ENCODE measurements around the gene LTBP1. TPM values are rescaled to one million over a fixed set of nuclear protein-coding genes. Genes with fewer than 3 reads are reported as not detected.
"Not testable (repeated sequence)": the region's sequence is repeated elsewhere in the genome, so short reads cannot be mapped to it uniquely, and the experiment has no call there.

The LTBP1 gene
- total RNA-seq, 1 experiment from 2014 or later = 28.5 TPM

DNA sequence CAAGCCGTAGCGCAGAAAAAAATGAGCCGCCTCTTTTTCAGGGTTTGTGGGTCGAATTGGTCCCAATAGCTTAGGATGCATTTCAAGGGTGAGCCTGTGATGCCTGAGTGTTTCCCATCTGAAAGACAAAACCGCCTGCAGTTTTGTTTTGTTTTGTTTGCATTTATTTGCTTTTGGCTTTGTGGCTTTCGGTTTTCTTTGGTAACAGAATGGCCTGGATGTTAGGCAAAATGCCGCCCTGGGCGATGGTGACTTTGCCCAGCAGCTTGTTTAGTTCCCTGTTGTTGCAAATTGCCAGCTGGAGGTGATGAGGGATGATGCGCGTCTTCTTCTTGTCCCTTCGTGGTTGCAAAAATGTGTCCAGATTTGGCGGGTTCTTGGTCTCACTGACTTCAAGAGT, 109.4 kb downstream of the LTBP1 start:
- Histone ChIP-seq H4K20me1 (ENCODE audit: control insufficient read depth, insufficient read depth, insufficient read length) (no peaks in the 10 kb centered on the region), H3K9me3 (ENCODE audit: control insufficient read depth, low read depth, low read length) (no peaks in the 10 kb centered on the region), H3K9ac (ENCODE audit: extremely low read depth, insufficient read length, low read length) (no peak overlapping the region), H2BK20ac (ENCODE audit: low read depth, low read length, poor library complexity, severe bottlenecking) (no peak overlapping the region), H3K79me2 (ENCODE audit: insufficient read depth, low read length) (no peaks in the 10 kb centered on the region), H3K79me1 (ENCODE audit: insufficient read depth, low read depth, low read length, poor library complexity, severe bottlenecking) (no peaks in the 10 kb centered on the region), H3K18ac (ENCODE audit: insufficient read length, low read depth, low read length) (no peak overlapping the region), H4K5ac (ENCODE audit: insufficient read length, low read depth, low read length) (no peak overlapping the region), H3K56ac (ENCODE audit: insufficient read length, low read depth, low read length) (no peak overlapping the region), H3K4me1 (ENCODE audit: insufficient read depth, low read length) (no peaks in the 10 kb centered on the region), H3K23me2 (ENCODE audit: insufficient read length, low read depth, low read length, poor library complexity, severe bottlenecking) (no peaks in the 10 kb centered on the region), H3K27ac (ENCODE audit: insufficient read length, low read depth, low read length) (no peak overlapping the region), H3K4me2 (ENCODE audit: insufficient read depth, insufficient read length, low read length) (no peak overlapping the region), H2BK120ac (ENCODE audit: low read depth, low read length, poor library complexity, severe bottlenecking) (no peak overlapping the region), H2BK15ac (ENCODE audit: low read depth, low read length) (no peak overlapping the region), H3K14ac (ENCODE audit: insufficient read depth, low read length) (no peak overlapping the region), H3K4ac (ENCODE audit: low read depth, low read length) (no peak overlapping the region), H3K23ac (ENCODE audit: insufficient read length, low read depth, low read length) (no peak overlapping the region), H2AK5ac (ENCODE audit: insufficient read length, low read length) (no peak overlapping the region), H2BK5ac (ENCODE audit: insufficient read length, low read length) (no peak overlapping the region), H4K8ac (replicated peaks; ENCODE audit: insufficient read length, low read depth, low read length) (no peak overlapping the region), H2AFZ (ENCODE audit: low read length) (no peak overlapping the region), H3T11ph (ENCODE audit: low read length) (no peak overlapping the region), H4K91ac (ENCODE audit: insufficient read length, low read depth, low read length) (no peak overlapping the region), H2BK12ac (ENCODE audit: insufficient read length, low read depth, low read length) (no peak overlapping the region), H3K27me3 (ENCODE audit: insufficient read depth, low read length) (no peaks in the 10 kb centered on the region)
- H3K36me3 Mint-ChIP-seq (ENCODE audit: insufficient read depth in 1 of 3, low read depth in 3 of 3) = peaks cover 2 to 6% (median 5%) of the 10 kb centered on the region in 3 experiments; a peak in 2 of 7 replicates
- H3K27me3 Mint-ChIP-seq (ENCODE audit: low read depth) = no peaks in the 10 kb centered on the region
- no CpG with 5 or more reads among the region's 12 CpGs for WGBS (ENCODE audit: extremely low coverage, insufficient read length, low lambda C conversion rate)
- H3K4me3 Mint-ChIP-seq = no peak overlapping the region
- H3K4me1 Mint-ChIP-seq = peaks cover 16% of the 10 kb centered on the region in 2 experiments
- no peak for DNase-seq
- H3K9me3 Mint-ChIP-seq = peaks cover 0 to 3% of the 10 kb centered on the region in 2 experiments; a peak in 2 of 5 replicates
- TF ChIP-seq, protein P1, sequence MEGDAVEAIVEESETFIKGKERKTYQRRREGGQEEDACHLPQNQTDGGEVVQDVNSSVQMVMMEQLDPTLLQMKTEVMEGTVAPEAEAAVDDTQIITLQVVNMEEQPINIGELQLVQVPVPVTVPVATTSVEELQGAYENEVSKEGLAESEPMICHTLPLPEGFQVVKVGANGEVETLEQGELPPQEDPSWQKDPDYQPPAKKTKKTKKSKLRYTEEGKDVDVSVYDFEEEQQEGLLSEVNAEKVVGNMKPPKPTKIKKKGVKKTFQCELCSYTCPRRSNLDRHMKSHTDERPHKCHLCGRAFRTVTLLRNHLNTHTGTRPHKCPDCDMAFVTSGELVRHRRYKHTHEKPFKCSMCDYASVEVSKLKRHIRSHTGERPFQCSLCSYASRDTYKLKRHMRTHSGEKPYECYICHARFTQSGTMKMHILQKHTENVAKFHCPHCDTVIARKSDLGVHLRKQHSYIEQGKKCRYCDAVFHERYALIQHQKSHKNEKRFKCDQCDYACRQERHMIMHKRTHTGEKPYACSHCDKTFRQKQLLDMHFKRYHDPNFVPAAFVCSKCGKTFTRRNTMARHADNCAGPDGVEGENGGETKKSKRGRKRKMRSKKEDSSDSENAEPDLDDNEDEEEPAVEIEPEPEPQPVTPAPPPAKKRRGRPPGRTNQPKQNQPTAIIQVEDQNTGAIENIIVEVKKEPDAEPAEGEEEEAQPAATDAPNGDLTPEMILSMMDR (conservative IDR thresholded peaks at IDR 0.05) = no peak
- H3K27ac Mint-ChIP-seq = peak overlapping the region in 1 of 3 experiments; percentile 48; a peak in 1 of 7 replicates

DNA sequence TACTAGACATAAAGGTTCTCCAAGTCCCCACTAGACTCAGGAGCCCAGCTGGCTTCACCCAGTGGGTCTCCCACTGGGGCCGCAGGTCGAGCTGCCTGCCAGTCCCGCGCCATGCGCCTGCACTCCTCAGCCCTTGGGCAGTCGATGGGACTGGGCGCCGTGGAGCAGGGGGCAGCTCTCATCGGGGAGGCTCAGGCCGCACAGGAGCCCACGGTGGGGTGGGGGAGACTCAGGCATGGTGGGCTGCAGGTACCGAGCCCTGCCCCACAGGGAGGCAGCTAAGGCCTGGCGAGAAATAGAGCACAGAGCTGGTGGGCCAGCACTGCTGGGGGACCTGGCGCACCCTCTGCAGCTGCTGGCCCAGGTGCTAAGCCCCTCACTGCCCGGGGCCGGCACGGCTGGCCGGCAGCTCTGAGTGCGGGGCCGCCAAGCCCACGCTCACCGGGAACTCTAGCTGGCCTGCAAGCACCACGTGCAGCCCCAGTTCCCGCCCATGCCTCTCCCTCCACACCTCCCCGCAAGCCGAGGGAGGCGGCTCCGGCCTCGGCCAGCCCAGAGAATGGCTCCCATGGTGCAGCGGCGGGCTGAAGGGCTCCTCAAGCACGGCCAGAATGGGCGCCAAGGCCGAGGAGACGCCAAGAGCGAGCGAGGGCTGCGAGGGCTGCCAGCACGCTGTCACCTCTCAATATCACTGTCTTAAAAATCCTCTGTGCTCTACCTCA, 110.7 kb downstream of the LTBP1 start:
- DNase-seq; H4K91ac ChIP-seq (ENCODE audit: insufficient read length, low read depth, low read length); H2BK15ac ChIP-seq (ENCODE audit: low read depth, low read length); H3K18ac ChIP-seq (ENCODE audit: insufficient read length, low read depth, low read length); H2AK5ac ChIP-seq (ENCODE audit: insufficient read length, low read length); H3K27ac Mint-ChIP-seq; H3K23me2 ChIP-seq (ENCODE audit: insufficient read length, low read depth, low read length, poor library complexity, severe bottlenecking); H3K4me2 ChIP-seq (ENCODE audit: insufficient read depth, insufficient read length, low read length); H2BK12ac ChIP-seq (ENCODE audit: insufficient read length, low read depth, low read length); H3K56ac ChIP-seq (ENCODE audit: insufficient read length, low read depth, low read length); H3K36me3 Mint-ChIP-seq (ENCODE audit: insufficient read depth in 1 of 3, low read depth in 3 of 3); H2BK5ac ChIP-seq (ENCODE audit: insufficient read length, low read length); H3K9me3 ChIP-seq (ENCODE audit: control insufficient read depth, low read depth, low read length); H3K79me2 ChIP-seq (ENCODE audit: insufficient read depth, low read length); H2BK20ac ChIP-seq (ENCODE audit: low read depth, low read length, poor library complexity, severe bottlenecking); H3K23ac ChIP-seq (ENCODE audit: insufficient read length, low read depth, low read length); H3T11ph ChIP-seq (ENCODE audit: low read length); H4K20me1 ChIP-seq (ENCODE audit: control insufficient read depth, insufficient read depth, insufficient read length); H3K27me3 Mint-ChIP-seq (ENCODE audit: low read depth); H3K4ac ChIP-seq (ENCODE audit: low read depth, low read length); H3K14ac ChIP-seq (ENCODE audit: insufficient read depth, low read length); H3K9me3 Mint-ChIP-seq; H2BK120ac ChIP-seq (ENCODE audit: low read depth, low read length, poor library complexity, severe bottlenecking); H3K9ac ChIP-seq (ENCODE audit: extremely low read depth, insufficient read length, low read length); H4K5ac ChIP-seq (ENCODE audit: insufficient read length, low read depth, low read length); H4K8ac ChIP-seq (replicated peaks; ENCODE audit: insufficient read length, low read depth, low read length); H2AFZ ChIP-seq (ENCODE audit: low read length); H3K4me3 Mint-ChIP-seq; H3K4me1 ChIP-seq (ENCODE audit: insufficient read depth, low read length); H3K27ac ChIP-seq (ENCODE audit: insufficient read length, low read depth, low read length); H3K79me1 ChIP-seq (ENCODE audit: insufficient read depth, low read depth, low read length, poor library complexity, severe bottlenecking); H3K27me3 ChIP-seq (ENCODE audit: insufficient read depth, low read length): not testable (repeated sequence)
- peaks cover 16% of the 10 kb centered on the region in 2 experiments for H3K4me1 Mint-ChIP-seq
- no CpG with 5 or more reads among the region's 39 CpGs for WGBS (ENCODE audit: extremely low coverage, insufficient read length, low lambda C conversion rate)
